ENCODE data around the gene MAST4. TPM values are rescaled to one million over a fixed set of nuclear protein-coding genes. Genes with fewer than 3 reads are reported as not detected.

The MAST4 gene
- total and polyA plus RNA-seq, 2 of the 4 experiments (the other 2 are of a cell fraction): 4.8 to 6.8 TPM

DNA sequence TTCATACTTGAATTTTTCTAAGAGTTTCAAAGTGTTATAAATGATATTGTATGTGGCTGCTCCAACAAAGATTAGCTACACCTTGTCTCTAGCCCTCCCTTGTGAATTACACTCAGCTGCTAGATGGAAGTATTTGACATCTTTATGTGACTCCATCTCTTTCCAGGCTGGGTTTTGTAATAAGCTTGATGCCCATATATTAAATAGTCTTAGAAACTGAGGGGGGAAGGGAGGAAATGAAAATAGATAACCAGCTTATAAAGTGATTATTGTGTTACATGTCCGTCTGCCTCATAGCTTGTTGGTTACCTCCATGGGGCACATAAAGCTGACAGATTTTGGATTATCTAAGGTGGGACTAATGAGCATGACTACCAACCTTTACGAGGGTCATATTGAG, 537.0 kb downstream of the MAST4 start:
- no peak overlapping the region for H3K56ac ChIP-seq (ENCODE audit: extremely low read depth, insufficient read depth, low read length)
- ChIA-PET CTCF (interaction anchor here (0.9 kb wide), 1 partner anchor 17 kb away, joined by 3 read pairs; no protein-coding TSS in a partner anchor), POLR2A (ENCODE audit: unreplicated experiment) (no interaction called here)
- no peak overlapping the region for H3K4me2 ChIP-seq (ENCODE audit: low read depth, low read length)
- no peak for TF ChIP-seq RFX5 (IDR thresholded peaks at IDR 0.05; ENCODE audit: low read depth, low read length)
- no peak for TF ChIP-seq NFE2L2 (IDR thresholded peaks at IDR 0.05; ENCODE audit: low read depth, low read length)
- no peak for TF ChIP-seq POLR2A (IDR thresholded peaks at IDR 0.05; ENCODE audit: low read depth, low read length)
- TF ChIP-seq, protein P1, sequence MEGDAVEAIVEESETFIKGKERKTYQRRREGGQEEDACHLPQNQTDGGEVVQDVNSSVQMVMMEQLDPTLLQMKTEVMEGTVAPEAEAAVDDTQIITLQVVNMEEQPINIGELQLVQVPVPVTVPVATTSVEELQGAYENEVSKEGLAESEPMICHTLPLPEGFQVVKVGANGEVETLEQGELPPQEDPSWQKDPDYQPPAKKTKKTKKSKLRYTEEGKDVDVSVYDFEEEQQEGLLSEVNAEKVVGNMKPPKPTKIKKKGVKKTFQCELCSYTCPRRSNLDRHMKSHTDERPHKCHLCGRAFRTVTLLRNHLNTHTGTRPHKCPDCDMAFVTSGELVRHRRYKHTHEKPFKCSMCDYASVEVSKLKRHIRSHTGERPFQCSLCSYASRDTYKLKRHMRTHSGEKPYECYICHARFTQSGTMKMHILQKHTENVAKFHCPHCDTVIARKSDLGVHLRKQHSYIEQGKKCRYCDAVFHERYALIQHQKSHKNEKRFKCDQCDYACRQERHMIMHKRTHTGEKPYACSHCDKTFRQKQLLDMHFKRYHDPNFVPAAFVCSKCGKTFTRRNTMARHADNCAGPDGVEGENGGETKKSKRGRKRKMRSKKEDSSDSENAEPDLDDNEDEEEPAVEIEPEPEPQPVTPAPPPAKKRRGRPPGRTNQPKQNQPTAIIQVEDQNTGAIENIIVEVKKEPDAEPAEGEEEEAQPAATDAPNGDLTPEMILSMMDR (conservative IDR thresholded peaks at IDR 0.05; ENCODE audit: low read depth, low read length): no peak
- ATAC-seq (ENCODE audit: low read depth) (no peak), DNase-seq (no peak)
- dilution Hi-C loops (cut with HindIII; ENCODE audit: low sequenced_read_pairs, unreplicated experiment) (no loop called here), intact Hi-C loops (cut with micrococcal nuclease) (no loop called here), in situ Hi-C loops (cut with MboI; ENCODE audit: low sequenced_read_pairs) (no loop called here)
- H3K9ac ChIP-seq (ENCODE audit: low read depth, low read length): no peak overlapping the region
- H3K18ac ChIP-seq (ENCODE audit: low read depth, low read length): no peak overlapping the region
- no peak overlapping the region for H3K14ac ChIP-seq (replicated peaks; ENCODE audit: low read depth, low read length)
- no peak overlapping the region for H3K4me3 ChIP-seq (ENCODE audit: insufficient read depth, low read depth, low read length)
- H2BK120ac ChIP-seq (ENCODE audit: low read depth, low read length): no peak overlapping the region
- H2AFZ ChIP-seq (replicated peaks; ENCODE audit: low read length, poor library complexity): no peak overlapping the region
- no peak overlapping the region for H2BK20ac ChIP-seq (ENCODE audit: low read depth, low read length)
- no TSS peak for BruUV-seq (replicated peaks)
- no peaks in the 10 kb centered on the region for H3K4me1 ChIP-seq (ENCODE audit: control insufficient read depth, insufficient read depth, low read length)
- no peak overlapping the region for H2BK15ac ChIP-seq (ENCODE audit: low read depth, low read length)
- H3K9me1 ChIP-seq (ENCODE audit: insufficient read depth, low read length): no peaks in the 10 kb centered on the region
- no peaks in the 10 kb centered on the region for H4K20me1 ChIP-seq (ENCODE audit: insufficient read depth, low read length)
- no peak overlapping the region for H4K91ac ChIP-seq (ENCODE audit: insufficient read depth, low read depth, low read length)
- H3K4ac ChIP-seq (ENCODE audit: low read depth, low read length): no peak overlapping the region
- H2AK5ac ChIP-seq (ENCODE audit: low read depth, low read length): no peak overlapping the region
- no peaks in the 10 kb centered on the region for H3K79me1 ChIP-seq (ENCODE audit: low read depth in 1 of 2, low read length in 2 of 2)
- no peak overlapping the region for H2AK9ac ChIP-seq (replicated peaks; ENCODE audit: low read depth, low read length, poor library complexity)
- no peak overlapping the region for H3K27ac ChIP-seq (ENCODE audit: insufficient read depth, low read length)
- H4K8ac ChIP-seq (ENCODE audit: low read depth in 2 of 2, low read length in 2 of 2): no peak overlapping the region
- no peak overlapping the region for H3K23ac ChIP-seq (ENCODE audit: low read depth, low read length)
- no peak overlapping the region for H4K5ac ChIP-seq (ENCODE audit: low read depth, low read length)
- no peaks in the 10 kb centered on the region for H3K27me3 ChIP-seq (ENCODE audit: control insufficient read depth, insufficient read depth, low read length)
- H3K9me3 ChIP-seq (ENCODE audit: control insufficient read depth, insufficient read depth, low read length): no peaks in the 10 kb centered on the region
- WGBS, 2 experiments (ENCODE audit: extremely low coverage in 2 of 2, insufficient read length in 1 of 2): no CpG with 5 or more reads among the region's 2 CpGs
- H2BK5ac ChIP-seq (ENCODE audit: low read depth, low read length, poor library complexity, severe bottlenecking): no peak overlapping the region
- H3K36me3 ChIP-seq (ENCODE audit: control insufficient read depth, insufficient read depth, low read length): peaks cover 4% of the 10 kb centered on the region

Measured in IMR-90 (cell line).